GM13976 (cell line): ENCODE data around the gene OLFM1.

Experiments
- DNase-seq: peaks from one replicate; pipeline ENCODE4 v3.0.0; 2012; ENCODE audit warnings: low spot score
- CTCF ChIP-seq: IDR thresholded peaks from 2 replicates; pipeline ENCODE4 v1.5.1; 2012; ENCODE audit warnings: borderline replicate concordance, mild to moderate bottlenecking; ENCODE audit not compliant: insufficient read depth; ENCODE audit errors: extremely low read depth, missing control alignments, control extremely low read depth
- in situ Hi-C: fragments of 300-500 bp; cut with MboI; formaldehyde crosslinking; loops from one replicate; pipeline ENCODE4 v1.12.0; 2022; ENCODE audit warnings: low sequenced_read_pairs, mixed read lengths, inconsistent platforms; ENCODE audit not compliant: unreplicated experiment

Gene OLFM1

GRCh38 chr9:135170535-135170934, 83.1 kb downstream of the OLFM1 start:
- TF ChIP-seq CTCF = no peak
- DNase-seq = no peak
- in situ Hi-C loops = no loop called here
